Medulla oblongata (tissue), 1 donor: Measurements from ENCODE around the gene ZBTB2.
"Not testable (repeated sequence)": the region's sequence is repeated elsewhere in the genome, so short reads cannot be mapped to it uniquely, and the experiment has no call there.

Experiments
- DNase-seq: peaks from one replicate; pipeline ENCODE4 v3.0.0-alpha.2; 2015; ENCODE audit errors: extremely low spot score

ZBTB2 gene

GRCh38 chr6:151400473-151400872 is 9.1 kb upstream of the ZBTB2 start:
- no peak for DNase-seq

- no peak for DNase-seq
These were observed 8.3 kb upstream of the ZBTB2 start for GRCh38 chr6:151399679-151400078.

- no peak for DNase-seq
These were observed 2.1 kb upstream of the ZBTB2 start for GRCh38 chr6:151393410-151393809.

GRCh38 chr6:151392427-151392826 is 1.1 kb upstream of the ZBTB2 start:
- DNase-seq = no peak

- DNase-seq = peak; percentile 58
These were observed 398 bp downstream of the ZBTB2 start for GRCh38 chr6:151390851-151391470.

- DNase-seq = peak; percentile 99
These were observed 996 bp downstream of the ZBTB2 start for GRCh38 chr6:151390276-151390850.

GRCh38 chr6:151389618-151390275 is 1.6 kb downstream of the ZBTB2 start:
- DNase-seq = peak; percentile 77

- no peak for DNase-seq
These were observed 2.3 kb downstream of the ZBTB2 start for GRCh38 chr6:151388997-151389617.

- no peak for DNase-seq
These were observed 3.1 kb downstream of the ZBTB2 start for GRCh38 chr6:151388236-151388635.

- DNase-seq = no peak
These were observed 4.0 kb downstream of the ZBTB2 start for GRCh38 chr6:151387175-151387970.

GRCh38 chr6:151385177-151385576 is 6.2 kb downstream of the ZBTB2 start:
- DNase-seq = no peak

- no peak for DNase-seq
These were observed 7.2 kb downstream of the ZBTB2 start for GRCh38 chr6:151384151-151384550.

- not testable (repeated sequence) for DNase-seq
These were observed 8.7 kb downstream of the ZBTB2 start for GRCh38 chr6:151382631-151383030.

- no peak for DNase-seq
These were observed 9.6 kb downstream of the ZBTB2 start for GRCh38 chr6:151381722-151382121.

- no peak for DNase-seq
These were observed 10.5 kb downstream of the ZBTB2 start for GRCh38 chr6:151380848-151381205.

GRCh38 chr6:151379933-151380847 is 11.2 kb downstream of the ZBTB2 start:
- peak; percentile 41 for DNase-seq

GRCh38 chr6:151377095-151377494 is 14.3 kb downstream of the ZBTB2 start:
- DNase-seq = no peak

- DNase-seq = no peak
These were observed 14.9 kb downstream of the ZBTB2 start for GRCh38 chr6:151376440-151376839.

- no peak for DNase-seq
These were observed 15.5 kb downstream of the ZBTB2 start for GRCh38 chr6:151375833-151376232.

- no peak for DNase-seq
These were observed 17.2 kb downstream of the ZBTB2 start for GRCh38 chr6:151374036-151374683.
